Measurements from ENCODE around the gene CEACAM1. TPM values are rescaled to one million over a fixed set of nuclear protein-coding genes. Genes with fewer than 3 reads are reported as not detected.

The CEACAM1 gene
- total and polyA plus RNA-seq, 2 experiments from 2014 or later: 0.63 to 3.0 TPM

DNA sequence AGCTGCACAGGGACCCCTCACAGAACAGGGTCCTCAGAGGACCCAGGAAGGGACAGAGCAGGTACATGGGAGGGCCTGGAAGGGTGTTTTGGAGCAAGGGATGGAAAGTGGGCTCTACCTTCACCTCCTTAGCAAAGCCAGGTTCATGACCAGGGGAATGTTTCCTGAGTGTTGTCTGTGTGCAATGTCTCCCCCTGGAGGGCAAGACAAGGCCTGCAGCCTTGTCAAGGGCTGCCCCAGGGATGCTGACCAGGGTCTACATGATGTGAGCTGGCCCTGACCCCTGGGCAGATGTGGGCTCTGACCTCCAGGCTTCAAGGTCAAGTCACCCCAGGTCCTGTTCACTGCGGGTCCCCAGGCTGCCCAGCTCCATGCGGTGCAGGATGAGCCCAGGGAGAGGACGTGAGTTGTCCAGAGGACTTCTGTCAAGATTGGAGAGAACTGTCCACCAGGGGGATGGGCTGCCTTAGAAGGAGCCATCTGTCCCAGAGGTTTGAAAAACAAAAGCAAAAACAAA lies 1.0 kb upstream of the CEACAM1 start (continued):
- TF ChIP-seq, protein P1, sequence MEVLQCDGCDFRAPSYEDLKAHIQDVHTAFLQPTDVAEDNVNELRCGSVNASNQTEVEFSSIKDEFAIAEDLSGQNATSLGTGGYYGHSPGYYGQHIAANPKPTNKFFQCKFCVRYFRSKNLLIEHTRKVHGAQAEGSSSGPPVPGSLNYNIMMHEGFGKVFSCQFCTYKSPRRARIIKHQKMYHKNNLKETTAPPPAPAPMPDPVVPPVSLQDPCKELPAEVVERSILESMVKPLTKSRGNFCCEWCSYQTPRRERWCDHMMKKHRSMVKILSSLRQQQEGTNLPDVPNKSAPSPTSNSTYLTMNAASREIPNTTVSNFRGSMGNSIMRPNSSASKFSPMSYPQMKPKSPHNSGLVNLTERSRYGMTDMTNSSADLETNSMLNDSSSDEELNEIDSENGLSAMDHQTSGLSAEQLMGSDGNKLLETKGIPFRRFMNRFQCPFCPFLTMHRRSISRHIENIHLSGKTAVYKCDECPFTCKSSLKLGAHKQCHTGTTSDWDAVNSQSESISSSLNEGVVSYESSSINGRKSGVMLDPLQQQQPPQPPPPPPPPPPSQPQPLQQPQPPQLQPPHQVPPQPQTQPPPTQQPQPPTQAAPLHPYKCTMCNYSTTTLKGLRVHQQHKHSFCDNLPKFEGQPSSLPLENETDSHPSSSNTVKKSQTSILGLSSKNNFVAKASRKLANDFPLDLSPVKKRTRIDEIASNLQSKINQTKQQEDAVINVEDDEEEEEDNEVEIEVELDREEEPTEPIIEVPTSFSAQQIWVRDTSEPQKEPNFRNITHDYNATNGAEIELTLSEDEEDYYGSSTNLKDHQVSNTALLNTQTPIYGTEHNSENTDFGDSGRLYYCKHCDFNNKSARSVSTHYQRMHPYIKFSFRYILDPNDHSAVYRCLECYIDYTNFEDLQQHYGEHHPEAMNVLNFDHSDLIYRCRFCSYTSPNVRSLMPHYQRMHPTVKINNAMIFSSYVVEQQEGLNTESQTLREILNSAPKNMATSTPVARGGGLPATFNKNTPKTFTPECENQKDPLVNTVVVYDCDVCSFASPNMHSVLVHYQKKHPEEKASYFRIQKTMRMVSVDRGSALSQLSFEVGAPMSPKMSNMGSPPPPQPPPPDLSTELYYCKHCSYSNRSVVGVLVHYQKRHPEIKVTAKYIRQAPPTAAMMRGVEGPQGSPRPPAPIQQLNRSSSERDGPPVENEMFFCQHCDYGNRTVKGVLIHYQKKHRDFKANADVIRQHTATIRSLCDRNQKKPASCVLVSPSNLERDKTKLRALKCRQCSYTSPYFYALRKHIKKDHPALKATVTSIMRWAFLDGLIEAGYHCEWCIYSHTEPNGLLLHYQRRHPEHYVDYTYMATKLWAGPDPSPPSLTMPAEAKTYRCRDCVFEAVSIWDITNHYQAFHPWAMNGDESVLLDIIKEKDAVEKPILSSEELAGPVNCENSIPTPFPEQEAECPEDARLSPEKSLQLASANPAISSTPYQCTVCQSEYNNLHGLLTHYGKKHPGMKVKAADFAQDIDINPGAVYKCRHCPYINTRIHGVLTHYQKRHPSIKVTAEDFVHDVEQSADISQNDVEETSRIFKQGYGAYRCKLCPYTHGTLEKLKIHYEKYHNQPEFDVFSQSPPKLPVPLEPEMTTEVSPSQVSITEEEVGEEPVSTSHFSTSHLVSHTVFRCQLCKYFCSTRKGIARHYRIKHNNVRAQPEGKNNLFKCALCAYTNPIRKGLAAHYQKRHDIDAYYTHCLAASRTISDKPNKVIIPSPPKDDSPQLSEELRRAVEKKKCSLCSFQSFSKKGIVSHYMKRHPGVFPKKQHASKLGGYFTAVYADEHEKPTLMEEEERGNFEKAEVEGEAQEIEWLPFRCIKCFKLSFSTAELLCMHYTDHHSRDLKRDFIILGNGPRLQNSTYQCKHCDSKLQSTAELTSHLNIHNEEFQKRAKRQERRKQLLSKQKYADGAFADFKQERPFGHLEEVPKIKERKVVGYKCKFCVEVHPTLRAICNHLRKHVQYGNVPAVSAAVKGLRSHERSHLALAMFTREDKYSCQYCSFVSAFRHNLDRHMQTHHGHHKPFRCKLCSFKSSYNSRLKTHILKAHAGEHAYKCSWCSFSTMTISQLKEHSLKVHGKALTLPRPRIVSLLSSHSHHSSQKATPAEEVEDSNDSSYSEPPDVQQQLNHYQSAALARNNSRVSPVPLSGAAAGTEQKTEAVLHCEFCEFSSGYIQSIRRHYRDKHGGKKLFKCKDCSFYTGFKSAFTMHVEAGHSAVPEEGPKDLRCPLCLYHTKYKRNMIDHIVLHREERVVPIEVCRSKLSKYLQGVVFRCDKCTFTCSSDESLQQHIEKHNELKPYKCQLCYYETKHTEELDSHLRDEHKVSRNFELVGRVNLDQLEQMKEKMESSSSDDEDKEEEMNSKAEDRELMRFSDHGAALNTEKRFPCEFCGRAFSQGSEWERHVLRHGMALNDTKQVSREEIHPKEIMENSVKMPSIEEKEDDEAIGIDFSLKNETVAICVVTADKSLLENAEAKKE (CRISPR knock-in tag; IDR thresholded peaks at IDR 0.05): peak; percentile 35; the same call in 1 of the 2 replicates
- TF ChIP-seq CREB1 (CRISPR knock-in tag; IDR thresholded peaks at IDR 0.05; ENCODE audit: low read depth) (no peak), ZNF331 (CRISPR knock-in tag; IDR thresholded peaks at IDR 0.05; ENCODE audit: low read depth) (no peak)
- TF ChIP-seq, protein P2, sequence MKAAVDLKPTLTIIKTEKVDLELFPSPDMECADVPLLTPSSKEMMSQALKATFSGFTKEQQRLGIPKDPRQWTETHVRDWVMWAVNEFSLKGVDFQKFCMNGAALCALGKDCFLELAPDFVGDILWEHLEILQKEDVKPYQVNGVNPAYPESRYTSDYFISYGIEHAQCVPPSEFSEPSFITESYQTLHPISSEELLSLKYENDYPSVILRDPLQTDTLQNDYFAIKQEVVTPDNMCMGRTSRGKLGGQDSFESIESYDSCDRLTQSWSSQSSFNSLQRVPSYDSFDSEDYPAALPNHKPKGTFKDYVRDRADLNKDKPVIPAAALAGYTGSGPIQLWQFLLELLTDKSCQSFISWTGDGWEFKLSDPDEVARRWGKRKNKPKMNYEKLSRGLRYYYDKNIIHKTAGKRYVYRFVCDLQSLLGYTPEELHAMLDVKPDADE (IDR thresholded peaks at IDR 0.05): no peak

DNA sequence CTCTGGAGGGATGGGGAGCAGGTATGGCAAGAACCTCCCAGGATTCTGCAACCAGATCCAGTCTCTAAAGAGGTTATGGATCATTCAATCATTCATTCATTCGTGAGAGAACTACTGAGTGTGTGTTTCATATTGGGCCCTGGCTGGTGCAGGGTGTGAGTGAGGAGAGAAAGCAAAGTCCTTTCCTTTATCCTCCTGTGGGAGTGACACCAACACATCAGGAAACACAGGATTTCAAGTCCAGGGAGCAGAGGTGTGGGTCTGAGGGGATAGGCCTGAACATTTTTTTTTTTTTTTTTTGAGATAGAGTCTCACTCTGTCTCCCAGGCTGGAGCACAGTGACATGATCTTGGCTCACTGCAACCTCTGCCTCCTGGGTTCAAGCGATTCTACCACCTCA lies 3.3 kb downstream of the CEACAM1 start:
- Mint-ChIP-seq H3K9me3 (peaks cover 2% of the 10 kb centered on the region; the same call in 1 of the 3 replicates), H3K4me1 (peaks cover 25% of the 10 kb centered on the region; the same call in 2 of the 3 replicates), H3K27ac (no peak overlapping the region), H3K36me3 (ENCODE audit: low read depth) (no peaks in the 10 kb centered on the region), H3K4me3 (no peak overlapping the region), H3K27me3 (ENCODE audit: insufficient read depth, low read depth, poor library complexity) (peaks cover 9% of the 10 kb centered on the region)
- no peak for TF ChIP-seq ZNF331 (CRISPR knock-in tag; IDR thresholded peaks at IDR 0.05; ENCODE audit: low read depth)
- no peak for TF ChIP-seq REST (IDR thresholded peaks at IDR 0.05; ENCODE audit: unreplicated experiment)
- no peak for TF ChIP-seq STAT1 (IDR thresholded peaks at IDR 0.05; ENCODE audit: unreplicated experiment)
- no peak for TF ChIP-seq JUNB (IDR thresholded peaks at IDR 0.05; ENCODE audit: unreplicated experiment)
- no peak for TF ChIP-seq EZH2phosphoT487 (IDR thresholded peaks at IDR 0.05; ENCODE audit: unreplicated experiment)
- no peak for TF ChIP-seq POLR2AphosphoS5 (IDR thresholded peaks at IDR 0.05; ENCODE audit: low read depth)
- no peak overlapping the region for H3K27ac ChIP-seq (ENCODE audit: low read depth)
- no peak overlapping the region for H3K4me3 ChIP-seq
- no peaks in the 10 kb centered on the region for H3F3A ChIP-seq (replicated peaks; ENCODE audit: low read depth)
- no peaks in the 10 kb centered on the region for H4K20me1 ChIP-seq (replicated peaks; ENCODE audit: insufficient read depth)
- no peaks in the 10 kb centered on the region for H3K9me2 ChIP-seq (ENCODE audit: insufficient read depth)
- ATAC-seq (no peak), DNase-seq (ENCODE audit: low spot score) (no peak)
- H3K4me2 ChIP-seq: no peak overlapping the region
- H2AFZ ChIP-seq: no peak overlapping the region
- no peaks in the 10 kb centered on the region for H3K27me3 ChIP-seq (ENCODE audit: insufficient read depth)
- peaks cover 11% of the 10 kb centered on the region; the same call in 1 of the 2 replicates for H3K4me1 ChIP-seq (ENCODE audit: insufficient read depth)
- H3K36me3 ChIP-seq (ENCODE audit: insufficient read depth): no peaks in the 10 kb centered on the region
- H3K79me2 ChIP-seq (replicated peaks; ENCODE audit: insufficient read depth): no peaks in the 10 kb centered on the region

Measured in GM23338 (cell line).